Keratinocyte (primary cell): ENCODE measurements around the gene TAF4. TPM values are rescaled to one million over a fixed set of nuclear protein-coding genes. Genes with fewer than 3 reads are reported as not detected.
"Not testable (repeated sequence)": the region's sequence is repeated elsewhere in the genome, so short reads cannot be mapped to it uniquely, and the experiment has no call there.

Experiments used
- DNase-seq: peaks from one replicate; pipeline ENCODE4 v3.0.0-alpha.2; 2011; ENCODE audit warnings: low read depth, missing footprints, low spot score
- FAIRE-seq: peaks from 2 replicates; lab custom pipeline; 2011; peaks lifted over from hg19 to GRCh38; lab: Jason Lieb, UNC
- H2AFZ ChIP-seq: 2 replicates; pipeline ENCODE4 v1.6.0; 2012; ENCODE audit warnings: low read length, control low read depth, inconsistent platforms; ENCODE audit not compliant: control insufficient read depth
- H3K27ac ChIP-seq: 2 replicates; pipeline ENCODE4 v1.5.1; 2011; ENCODE audit warnings: low read length; ENCODE audit not compliant: control insufficient read depth, insufficient read depth
- H3K27me3 ChIP-seq: 3 replicates; pipeline ENCODE4 v1.6.0; 2011; ENCODE audit warnings: low read length; ENCODE audit not compliant: control insufficient read depth, insufficient read depth; ENCODE audit errors: extremely low read depth
- H3K36me3 ChIP-seq, 2 experiments: 2 replicates in 1 of 2; 3 replicates in 1 of 2; pipeline ENCODE4 v1.5.1; 2011; ENCODE audit warnings: low read length in 2 of 2, mild to moderate bottlenecking in 1 of 2; ENCODE audit not compliant: control insufficient read depth in 2 of 2, insufficient read depth in 2 of 2; ENCODE audit errors: extremely low read depth in 1 of 2
- H3K4me1 ChIP-seq: 3 replicates; pipeline ENCODE4 v1.5.1; 2011; ENCODE audit warnings: low read length; ENCODE audit not compliant: control insufficient read depth, insufficient read depth; ENCODE audit errors: extremely low read depth
- H3K4me2 ChIP-seq: 3 replicates; pipeline ENCODE4 v1.6.0; 2011; ENCODE audit warnings: low read depth, low read length; ENCODE audit not compliant: control insufficient read depth, insufficient read depth; ENCODE audit errors: extremely low read depth
- H3K4me3 ChIP-seq, 3 experiments: fragments of 200-600 bp in 1 of 3; sonication (generic) in 1 of 3; 2 replicates in 2 of 3; 3 replicates in 1 of 3; pipeline ENCODE4 v1.5.1; 2011 to 2016; ENCODE audit warnings: low read length in 3 of 3, mild to moderate bottlenecking in 3 of 3, control low read depth in 2 of 3, inconsistent platforms in 1 of 3, low read depth in 1 of 3, mixed read lengths in 1 of 3, mixed run types in 1 of 3, moderate library complexity in 1 of 3; ENCODE audit not compliant: control insufficient read depth in 2 of 3, insufficient read depth in 2 of 3; ENCODE audit errors: extremely low read depth in 1 of 3
- H3K79me2 ChIP-seq: 2 replicates; pipeline ENCODE4 v1.6.0; 2012; ENCODE audit warnings: low read length; ENCODE audit not compliant: control insufficient read depth, insufficient read depth
- H3K9ac ChIP-seq: 3 replicates; pipeline ENCODE4 v1.6.0; 2011; ENCODE audit warnings: low read length; ENCODE audit not compliant: control insufficient read depth, insufficient read depth; ENCODE audit errors: extremely low read depth
- H3K9me1 ChIP-seq: 3 replicates; pipeline ENCODE4 v1.6.0; 2011; ENCODE audit warnings: low read length; ENCODE audit not compliant: control insufficient read depth, insufficient read depth; ENCODE audit errors: extremely low read depth
- H3K9me3 ChIP-seq: 2 replicates; pipeline ENCODE4 v1.5.1; 2012; ENCODE audit warnings: low read depth, low read length; ENCODE audit not compliant: control insufficient read depth
- H4K20me1 ChIP-seq: 3 replicates; pipeline ENCODE4 v1.6.0; 2011; ENCODE audit warnings: low read length; ENCODE audit not compliant: control insufficient read depth, insufficient read depth; ENCODE audit errors: extremely low read depth
- CTCF ChIP-seq, 3 experiments: IDR thresholded peaks in 1 of 3; conservative IDR thresholded peaks in 1 of 3; optimal IDR thresholded peaks in 1 of 3; 2 replicates in 2 of 3; 3 replicates in 1 of 3; pipeline versions ENCODE3 to v1.5.1; 2011; ENCODE audit warnings: low read length in 3 of 3, mild to moderate bottlenecking in 3 of 3, moderate library complexity in 2 of 3, control low read depth in 1 of 3, inconsistent platforms in 1 of 3; ENCODE audit not compliant: insufficient read depth in 2 of 3; ENCODE audit errors: extremely low read depth in 1 of 3
- EZH2 ChIP-seq: IDR thresholded peaks from one replicate; pipeline ENCODE4 v1.6.1; 2012; ENCODE audit warnings: inconsistent platforms, mild to moderate bottlenecking, low read length, moderate library complexity
- dilution Hi-C: fragments of 300-500 bp; cut with MboI; formaldehyde crosslinking; loops from one replicate; pipeline ENCODE4 v1.7.0; 2020; ENCODE audit warnings: low sequenced_read_pairs; ENCODE audit not compliant: extremely low pct_ligation_motif_present
- polyA plus RNA-seq, 5 experiments: library from polyadenylated mRNA; depleted of rRNA in 3 of 5; stranded (reverse) in 3 of 5; stranded (forward) in 1 of 5; unstranded in 1 of 5; fragments of >200 nt; gene quantifications; 1 replicate in 1 of 5; 2 replicates in 3 of 5; 3 replicates in 1 of 5; pipeline versions ENCODE4 v1.2.1 to v1.2.3, GENCODE V29; 2011 to 2012; ENCODE audit warnings: missing spikeins in 2 of 5, low read depth in 1 of 5, low replicate concordance in 1 of 5

The TAF4 gene
- polyA plus RNA-seq, 1 donor (not counting 4 experiments of a cell fraction or from before 2014, with no cell fraction given) = 3.3 TPM

- no peaks in the 10 kb centered on the region for H3K9me3 ChIP-seq
- H3K4me2 ChIP-seq = no peak overlapping the region
- TF ChIP-seq EZH2 = no peak
- TF ChIP-seq CTCF (optimal IDR thresholded peaks at IDR 0.05 in 1 of 3, IDR thresholded peaks at IDR 0.05 in 1 of 3, conservative IDR thresholded peaks at IDR 0.05 in 1 of 3; ENCODE audit: extremely low read depth in 1 of 3, insufficient read depth in 2 of 3, low read length in 3 of 3) = no peak
- dilution Hi-C loops = no loop called here
- H3K4me1 ChIP-seq = no peaks in the 10 kb centered on the region
- H3K9ac ChIP-seq = no peak overlapping the region
- H3K9me1 ChIP-seq = no peaks in the 10 kb centered on the region
- H3K36me3 ChIP-seq = peaks cover 2 to 8% of the 10 kb centered on the region in 2 experiments
- FAIRE-seq (no peak), DNase-seq (no peak)
- H4K20me1 ChIP-seq = no peaks in the 10 kb centered on the region
- no peak overlapping the region for H2AFZ ChIP-seq
- H3K27ac ChIP-seq = no peak overlapping the region
- no peak overlapping the region for H3K4me3 ChIP-seq
- no peaks in the 10 kb centered on the region for H3K27me3 ChIP-seq
- no peaks in the 10 kb centered on the region for H3K79me2 ChIP-seq
These were observed 80.6 kb downstream of the TAF4 start for GRCh38 chr20:61985096-61985495.

GRCh38 chr20:61984431-61984830, 81.2 kb downstream of the TAF4 start:
- H2AFZ ChIP-seq, H4K20me1 ChIP-seq, DNase-seq, H3K9me3 ChIP-seq, H3K79me2 ChIP-seq, H3K36me3 ChIP-seq, H3K27me3 ChIP-seq, H3K4me3 ChIP-seq, dilution Hi-C loops, H3K4me1 ChIP-seq, FAIRE-seq, H3K4me2 ChIP-seq, H3K27ac ChIP-seq, H3K9me1 ChIP-seq, H3K9ac ChIP-seq: not testable (repeated sequence)

DNA sequence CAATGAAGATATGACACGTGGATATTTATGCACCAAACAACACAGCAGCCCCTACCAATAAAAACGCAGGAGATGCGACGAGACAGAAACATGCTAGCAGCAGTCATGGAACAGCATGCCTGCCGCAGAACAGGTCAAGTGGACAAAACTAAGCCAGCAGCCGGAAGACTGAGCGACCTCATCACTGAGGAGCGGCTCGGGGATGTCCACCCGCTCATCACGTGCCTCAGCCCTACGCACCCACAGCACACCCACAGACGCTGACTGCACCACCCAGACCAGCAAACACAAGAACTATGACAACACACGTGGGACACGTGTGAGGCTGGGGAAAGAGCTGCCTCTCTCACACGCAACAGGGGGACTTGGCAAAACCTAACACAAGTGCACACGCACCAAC, 81.7 kb downstream of the TAF4 start:
- FAIRE-seq (no peak), DNase-seq (no peak)
- H3K9me3 ChIP-seq = no peaks in the 10 kb centered on the region
- no peaks in the 10 kb centered on the region for H3K27me3 ChIP-seq
- no peaks in the 10 kb centered on the region for H4K20me1 ChIP-seq
- dilution Hi-C loops = no loop called here
- no peaks in the 10 kb centered on the region for H3K9me1 ChIP-seq
- H3K4me3 ChIP-seq = no peak overlapping the region
- no peak overlapping the region for H3K9ac ChIP-seq
- peaks cover 2 to 5% of the 10 kb centered on the region in 2 experiments for H3K36me3 ChIP-seq
- no peaks in the 10 kb centered on the region for H3K4me1 ChIP-seq
- H3K4me2 ChIP-seq = no peak overlapping the region
- TF ChIP-seq EZH2 (no peak), CTCF (optimal IDR thresholded peaks at IDR 0.05 in 1 of 3, IDR thresholded peaks at IDR 0.05 in 1 of 3, conservative IDR thresholded peaks at IDR 0.05 in 1 of 3; ENCODE audit: extremely low read depth in 1 of 3, insufficient read depth in 2 of 3, low read length in 3 of 3) (no peak)
- H2AFZ ChIP-seq = no peak overlapping the region
- no peak overlapping the region for H3K27ac ChIP-seq
- H3K79me2 ChIP-seq = no peaks in the 10 kb centered on the region
